22Rv1 (cell line): Measurements from ENCODE around the gene OPRM1.

Experiments used
- CTCF ChIP-seq: fragments of 450-650 bp; IDR thresholded peaks from 2 replicates; pipeline ENCODE4 v1.5.1; 2017; ENCODE audit warnings: mild to moderate bottlenecking
- ZFX ChIP-seq: fragments of 450-650 bp; IDR thresholded peaks from 2 replicates; pipeline ENCODE4 v1.6.1; 2017; ENCODE audit warnings: antibody characterized with exemption, borderline replicate concordance

- TF ChIP-seq CTCF (no peak), ZFX (no peak)
Measured at GRCh38 chr6:154179434-154179833, 140.4 kb downstream of the OPRM1 start.
